Esophagus muscularis mucosa (tissue), 4 donors: ENCODE measurements around the gene FKBP9. TPM values are rescaled to one million over a fixed set of nuclear protein-coding genes. Genes with fewer than 3 reads are reported as not detected.
"Not testable (repeated sequence)": the region's sequence is repeated elsewhere in the genome, so short reads cannot be mapped to it uniquely, and the experiment has no call there.

Experiments used
- DNase-seq: peaks from one replicate; pipeline ENCODE4 v3.0.0-alpha.2; 2017; ENCODE audit errors: extremely low spot score
- H3K27ac ChIP-seq, 4 donors: fragments of 200-600 bp; sonication (generic); replicated peaks in 1 of 4; 1 replicate in 3 of 4; 2 replicates in 1 of 4; pipeline ENCODE4 v1.5.1; 2016 to 2019; ENCODE audit warnings: mild to moderate bottlenecking in 1 of 4
- H3K27me3 ChIP-seq, 4 donors: fragments of 200-600 bp; sonication (generic); one replicate each; pipeline versions ENCODE4 v1.5.1 to v1.6.0; 2016 to 2019
- H3K36me3 ChIP-seq, 4 donors: fragments of 200-600 bp; sonication (generic); one replicate each; pipeline ENCODE4 v1.5.1; 2016 to 2019
- H3K4me1 ChIP-seq, 4 donors: fragments of 200-600 bp; sonication (generic); one replicate each; pipeline ENCODE4 v1.5.1; 2016 to 2019
- H3K4me3 ChIP-seq, 4 donors: fragments of 200-600 bp; sonication (generic); 1 replicate in 2 of 4; 2 replicates in 2 of 4; pipeline ENCODE4 v1.5.1; 2016 to 2019; ENCODE audit warnings: mild to moderate bottlenecking in 4 of 4, moderate library complexity in 1 of 4
- H3K9me3 ChIP-seq, 4 donors: fragments of 200-600 bp; sonication (generic); 1 replicate in 3 of 4; 2 replicates in 1 of 4; pipeline ENCODE4 v1.5.1; 2016 to 2019
- EP300 ChIP-seq: sonication (generic); formaldehyde crosslinking; IDR thresholded peaks from one replicate; pipeline ENCODE4 v1.6.1; 2017; ENCODE audit warnings: antibody characterized with exemption
- POLR2A ChIP-seq: fragments of 450-650 bp; IDR thresholded peaks from one replicate; pipeline ENCODE4 v1.6.1; 2017; ENCODE audit warnings: antibody characterized with exemption, moderate library complexity, mild to moderate bottlenecking, low read depth
- POLR2AphosphoS5 ChIP-seq, 2 donors: sonication (generic); formaldehyde crosslinking; IDR thresholded peaks; one replicate each; pipeline ENCODE4 v1.6.1; 2017; ENCODE audit warnings: antibody characterized with exemption in 2 of 2
- WGBS: methylation state at CpG from one replicate; pipeline ENCODE4 v1.1.5; 2018; 5-methylcytosine and 5-hydroxymethylcytosine counted together
- intact Hi-C: fragments of 100-400 bp; cut with DNase I; formaldehyde crosslinking; loops from one replicate; pipeline ENCODE4 v1.15.1; 2023
- total RNA-seq, 4 donors: library from RNA; depleted of rRNA; stranded (reverse); fragments of >200 nt; gene quantifications; one replicate each; pipeline versions ENCODE4 v1.1.0 to v1.2.1, GENCODE V29; 2016
- TF ChIP-seq, protein P1 (sequence below), 3 experiments: fragments of 200-600 bp in 2 of 3; fragments of 450-650 bp in 1 of 3; sonication (generic) in 2 of 3; IDR thresholded peaks; one replicate each; pipeline ENCODE4 v1.5.1; 2017 to 2019; ENCODE audit warnings: antibody characterized with exemption in 3 of 3, mild to moderate bottlenecking in 2 of 3, moderate library complexity in 1 of 3

The FKBP9 gene
- total RNA-seq, 4 donors from 2014 or later: 119 to 123 (median 122) TPM

GRCh38 chr7:32916006-32916405, 41.2 kb upstream of the FKBP9 start:
- intact Hi-C loops: no loop called here
- 74% methylated on average over 3 of the region's 3 CpGs for WGBS
- Histone ChIP-seq H3K4me3 (no peak overlapping the region), H3K9me3 (no peaks in the 10 kb centered on the region), H3K4me1 (no peaks in the 10 kb centered on the region), H3K36me3 (peaks cover 15 to 69% (median 57%) of the 10 kb centered on the region in 4 donors), H3K27me3 (no peaks in the 10 kb centered on the region), H3K27ac (no peak overlapping the region)
- TF ChIP-seq POLR2AphosphoS5 (IDR thresholded peaks at IDR 0.05): no peak
- no peak for TF ChIP-seq EP300
- no peak for TF ChIP-seq POLR2A
- TF ChIP-seq, protein P1, sequence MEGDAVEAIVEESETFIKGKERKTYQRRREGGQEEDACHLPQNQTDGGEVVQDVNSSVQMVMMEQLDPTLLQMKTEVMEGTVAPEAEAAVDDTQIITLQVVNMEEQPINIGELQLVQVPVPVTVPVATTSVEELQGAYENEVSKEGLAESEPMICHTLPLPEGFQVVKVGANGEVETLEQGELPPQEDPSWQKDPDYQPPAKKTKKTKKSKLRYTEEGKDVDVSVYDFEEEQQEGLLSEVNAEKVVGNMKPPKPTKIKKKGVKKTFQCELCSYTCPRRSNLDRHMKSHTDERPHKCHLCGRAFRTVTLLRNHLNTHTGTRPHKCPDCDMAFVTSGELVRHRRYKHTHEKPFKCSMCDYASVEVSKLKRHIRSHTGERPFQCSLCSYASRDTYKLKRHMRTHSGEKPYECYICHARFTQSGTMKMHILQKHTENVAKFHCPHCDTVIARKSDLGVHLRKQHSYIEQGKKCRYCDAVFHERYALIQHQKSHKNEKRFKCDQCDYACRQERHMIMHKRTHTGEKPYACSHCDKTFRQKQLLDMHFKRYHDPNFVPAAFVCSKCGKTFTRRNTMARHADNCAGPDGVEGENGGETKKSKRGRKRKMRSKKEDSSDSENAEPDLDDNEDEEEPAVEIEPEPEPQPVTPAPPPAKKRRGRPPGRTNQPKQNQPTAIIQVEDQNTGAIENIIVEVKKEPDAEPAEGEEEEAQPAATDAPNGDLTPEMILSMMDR (IDR thresholded peaks at IDR 0.05): no peak
- DNase-seq: no peak

GRCh38 chr7:32916994-32917393, 40.2 kb upstream of the FKBP9 start:
- H3K4me3 ChIP-seq, H3K9me3 ChIP-seq, intact Hi-C loops, H3K4me1 ChIP-seq, DNase-seq, H3K27me3 ChIP-seq, H3K27ac ChIP-seq: not testable (repeated sequence)
- H3K36me3 ChIP-seq: peaks cover 18 to 79% (median 60%) of the 10 kb centered on the region in 4 donors
- WGBS: 92% methylated on average over 2 of the region's 7 CpGs

DNA sequence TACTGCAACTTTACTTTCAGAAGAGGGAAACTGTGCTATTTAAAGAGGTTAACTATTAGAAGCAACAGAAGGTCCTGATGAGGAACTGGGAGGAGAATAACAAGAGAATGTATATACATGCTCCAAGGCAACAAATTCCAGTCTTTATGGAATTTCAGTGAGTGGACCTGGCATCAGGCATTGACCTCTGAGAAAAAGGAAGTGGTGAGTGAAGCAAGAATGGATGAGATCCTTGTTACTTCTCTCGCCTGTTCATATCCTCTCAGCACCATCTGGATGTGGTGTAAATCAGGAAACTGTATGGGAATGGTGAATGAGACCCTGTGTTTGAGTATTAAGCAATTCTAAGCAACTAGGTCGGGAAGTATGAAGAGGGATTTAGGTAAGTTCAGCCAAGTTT, 35.3 kb upstream of the FKBP9 start:
- no peak overlapping the region for H3K27ac ChIP-seq
- no peak for TF ChIP-seq POLR2AphosphoS5 (IDR thresholded peaks at IDR 0.05)
- TF ChIP-seq POLR2A: no peak
- TF ChIP-seq EP300: no peak
- TF ChIP-seq, protein P1 (IDR thresholded peaks at IDR 0.05): no peak
- no peaks in the 10 kb centered on the region for H3K4me1 ChIP-seq
- no peak overlapping the region for H3K4me3 ChIP-seq
- no peak for DNase-seq
- H3K27me3 ChIP-seq: no peaks in the 10 kb centered on the region
- H3K36me3 ChIP-seq: peaks cover 6 to 70% (median 45%) of the 10 kb centered on the region in 4 donors
- WGBS: 74% methylated on average over 2 of the region's 2 CpGs
- H3K9me3 ChIP-seq: no peaks in the 10 kb centered on the region
- intact Hi-C loops: no loop called here

DNA sequence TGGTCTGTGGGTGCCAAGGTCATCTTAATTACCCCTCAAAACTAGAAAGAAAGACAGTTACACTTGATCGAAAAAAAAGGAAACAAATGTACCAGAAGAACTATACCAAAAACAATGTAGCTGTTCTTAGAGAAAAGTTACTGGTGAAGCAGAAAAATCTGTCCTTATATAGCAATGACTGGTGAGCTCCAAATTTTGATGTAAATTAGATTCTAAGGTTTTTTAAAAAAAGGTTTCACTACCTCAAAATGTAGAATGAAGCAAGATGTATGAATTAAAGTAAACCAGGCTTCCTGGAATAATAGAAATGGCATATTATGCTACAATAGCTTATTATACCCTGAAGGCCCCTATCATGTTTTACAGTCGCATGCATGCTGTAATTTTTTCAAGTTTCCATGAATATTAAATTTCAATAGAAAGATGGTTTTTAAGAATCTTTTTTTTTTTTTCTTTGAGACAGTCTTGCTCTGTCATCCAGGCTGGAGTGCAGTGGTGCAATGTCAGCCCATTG, 28.4 kb upstream of the FKBP9 start:
- H3K36me3 ChIP-seq: peaks cover 13 to 70% (median 59%) of the 10 kb centered on the region in 4 donors
- H3K27ac ChIP-seq: no peak overlapping the region
- H3K4me1 ChIP-seq: peaks cover 0 to 4% (median 0%) of the 10 kb centered on the region in 4 donors
- H3K27me3 ChIP-seq: no peaks in the 10 kb centered on the region
- no peak overlapping the region for H3K4me3 ChIP-seq
- TF ChIP-seq POLR2AphosphoS5 (IDR thresholded peaks at IDR 0.05) (no peak), EP300 (no peak), POLR2A (no peak)
- TF ChIP-seq, protein P1 (IDR thresholded peaks at IDR 0.05): no peak
- intact Hi-C loops: no loop called here
- no peaks in the 10 kb centered on the region for H3K9me3 ChIP-seq
- DNase-seq: no peak
- 90% methylated on average over 2 of the region's 2 CpGs for WGBS

- H3K36me3 ChIP-seq: peaks cover 13 to 64% (median 59%) of the 10 kb centered on the region in 4 donors
- no peak for TF ChIP-seq EP300
- no peak for TF ChIP-seq POLR2A
- no peak for TF ChIP-seq POLR2AphosphoS5 (IDR thresholded peaks at IDR 0.05)
- TF ChIP-seq, protein P1 (IDR thresholded peaks at IDR 0.05): no peak
- intact Hi-C loops: no loop called here
- H3K27me3 ChIP-seq: no peaks in the 10 kb centered on the region
- WGBS: 75% methylated on average over 13 of the region's 13 CpGs
- no peak overlapping the region for H3K4me3 ChIP-seq
- H3K27ac ChIP-seq: no peak overlapping the region
- H3K4me1 ChIP-seq: peaks cover 0 to 4% (median under 1%) of the 10 kb centered on the region in 4 donors
- no peaks in the 10 kb centered on the region for H3K9me3 ChIP-seq
- no peak for DNase-seq
These were observed 27.7 kb upstream of the FKBP9 start for GRCh38 chr7:32929430-32930143.
